Fibroblast of pulmonary artery (primary cell): ENCODE measurements around the gene HHIP.
"Not testable (repeated sequence)": the region's sequence is repeated elsewhere in the genome, so short reads cannot be mapped to it uniquely, and the experiment has no call there.

ENCODE experiments used
- DNase-seq: peaks from one replicate; pipeline ENCODE4 v3.0.0-alpha.2; 2010; ENCODE audit warnings: low read depth
- H3K4me3 ChIP-seq: replicated peaks from 2 replicates; pipeline ENCODE4 v1.5.1; 2011; ENCODE audit warnings: low read depth, mild to moderate bottlenecking, control low read depth, low read length, moderate library complexity
- TF ChIP-seq, protein P1 (sequence below): IDR thresholded peaks from 2 replicates; pipeline ENCODE4 v1.5.1; 2011; ENCODE audit warnings: mild to moderate bottlenecking, control low read depth, low read length, inconsistent platforms; ENCODE audit errors: missing control alignments

The HHIP gene

GRCh38 chr4:144782345-144782744, 136.4 kb downstream of the HHIP start:
- no peak for DNase-seq
- TF ChIP-seq, protein P1, sequence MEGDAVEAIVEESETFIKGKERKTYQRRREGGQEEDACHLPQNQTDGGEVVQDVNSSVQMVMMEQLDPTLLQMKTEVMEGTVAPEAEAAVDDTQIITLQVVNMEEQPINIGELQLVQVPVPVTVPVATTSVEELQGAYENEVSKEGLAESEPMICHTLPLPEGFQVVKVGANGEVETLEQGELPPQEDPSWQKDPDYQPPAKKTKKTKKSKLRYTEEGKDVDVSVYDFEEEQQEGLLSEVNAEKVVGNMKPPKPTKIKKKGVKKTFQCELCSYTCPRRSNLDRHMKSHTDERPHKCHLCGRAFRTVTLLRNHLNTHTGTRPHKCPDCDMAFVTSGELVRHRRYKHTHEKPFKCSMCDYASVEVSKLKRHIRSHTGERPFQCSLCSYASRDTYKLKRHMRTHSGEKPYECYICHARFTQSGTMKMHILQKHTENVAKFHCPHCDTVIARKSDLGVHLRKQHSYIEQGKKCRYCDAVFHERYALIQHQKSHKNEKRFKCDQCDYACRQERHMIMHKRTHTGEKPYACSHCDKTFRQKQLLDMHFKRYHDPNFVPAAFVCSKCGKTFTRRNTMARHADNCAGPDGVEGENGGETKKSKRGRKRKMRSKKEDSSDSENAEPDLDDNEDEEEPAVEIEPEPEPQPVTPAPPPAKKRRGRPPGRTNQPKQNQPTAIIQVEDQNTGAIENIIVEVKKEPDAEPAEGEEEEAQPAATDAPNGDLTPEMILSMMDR = no peak
- no peak overlapping the region for H3K4me3 ChIP-seq

GRCh38 chr4:144785961-144786360, 140.0 kb downstream of the HHIP start:
- TF ChIP-seq, protein P1 = no peak
- DNase-seq = no peak
- H3K4me3 ChIP-seq = no peak overlapping the region

DNA sequence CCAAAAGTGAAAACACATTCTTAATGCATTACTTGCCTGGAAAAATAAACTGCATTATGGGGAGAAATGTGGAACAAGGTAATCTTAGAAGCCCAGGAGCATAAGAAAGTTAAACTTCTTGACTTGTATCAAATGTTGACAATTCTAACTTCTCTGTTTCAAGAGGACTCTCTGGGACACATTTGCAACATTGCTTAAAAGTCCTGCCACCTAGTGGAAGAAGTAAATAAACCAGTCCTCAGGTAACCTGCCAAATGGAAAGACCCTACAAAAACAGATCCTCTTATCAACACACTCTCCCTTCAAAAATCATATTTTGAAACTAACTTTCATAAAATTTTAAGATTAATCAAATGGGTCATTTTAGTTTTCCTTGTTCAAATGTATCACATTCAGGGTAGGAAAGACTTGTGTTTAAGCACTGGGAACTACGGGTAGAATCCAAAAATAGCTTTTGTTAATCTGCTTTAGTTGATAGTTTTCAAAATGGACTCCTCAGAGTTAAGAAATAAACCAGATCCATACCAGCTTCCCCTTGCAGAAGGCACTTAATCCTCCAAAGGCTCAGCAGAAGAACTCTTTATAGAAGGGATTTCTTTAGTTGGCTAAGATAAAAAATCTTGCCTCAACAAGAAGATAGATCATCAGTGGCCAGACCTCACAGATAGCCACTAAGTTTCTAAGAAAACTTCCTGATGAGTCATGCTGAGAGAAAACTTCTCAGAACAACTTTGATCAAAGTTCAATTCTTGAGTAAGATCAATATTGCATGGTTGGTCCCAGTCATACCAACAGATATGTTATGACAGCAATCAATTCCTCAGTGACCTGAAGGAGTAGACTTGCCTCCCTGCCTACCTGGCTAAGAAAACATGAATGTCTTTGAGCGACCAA, 141.7 kb downstream of the HHIP start:
- DNase-seq = peak; percentile 71
- no peak overlapping the region for H3K4me3 ChIP-seq
- TF ChIP-seq, protein P1 = peak; percentile 67

- no peak overlapping the region for H3K4me3 ChIP-seq
- TF ChIP-seq, protein P1 = no peak
- DNase-seq = no peak
Measured at GRCh38 chr4:144788469-144788868, 142.5 kb downstream of the HHIP start.

GRCh38 chr4:144791933-144792332, 146.0 kb downstream of the HHIP start:
- H3K4me3 ChIP-seq, DNase-seq: not testable (repeated sequence)
